Measurements from ENCODE around the gene MAMDC4.
A peak's percentile ranks its signal among the peaks of the same experiment; 100 is the strongest.

DNA sequence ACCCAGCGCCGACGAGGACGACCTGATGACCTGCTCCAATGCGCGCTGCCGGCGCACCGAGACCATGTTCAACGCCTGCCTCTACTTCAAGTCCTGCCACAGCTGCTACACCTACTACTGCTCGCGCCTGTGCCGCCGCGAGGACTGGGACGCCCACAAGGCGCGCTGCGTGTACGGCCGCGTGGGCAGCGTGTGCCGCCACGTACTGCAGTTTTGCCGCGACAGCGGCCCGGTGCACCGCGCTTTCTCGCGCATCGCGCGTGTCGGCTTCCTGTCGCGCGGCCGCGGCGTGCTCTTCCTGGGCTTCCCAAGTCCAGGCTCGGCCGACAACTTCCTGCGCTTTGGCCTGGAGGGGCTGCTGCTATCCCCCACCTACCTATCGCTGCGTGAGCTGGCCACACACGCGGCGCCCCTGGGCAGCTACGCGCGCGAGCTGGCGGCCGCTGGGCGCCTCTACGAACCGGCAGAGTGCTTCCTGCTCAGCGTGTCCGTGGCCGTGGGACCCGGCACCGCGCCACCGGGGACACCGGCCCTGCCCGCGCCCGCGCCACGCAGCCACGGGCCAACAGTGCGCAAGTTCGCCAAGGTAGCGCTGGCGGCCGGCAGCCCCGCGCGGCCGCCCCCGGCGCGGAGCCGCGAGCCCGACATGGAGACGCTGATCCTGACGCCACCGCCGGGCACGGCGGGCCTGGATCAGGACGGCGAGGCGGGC, 5.6 kb upstream of the MAMDC4 start:
- TF ChIP-seq, protein P1, sequence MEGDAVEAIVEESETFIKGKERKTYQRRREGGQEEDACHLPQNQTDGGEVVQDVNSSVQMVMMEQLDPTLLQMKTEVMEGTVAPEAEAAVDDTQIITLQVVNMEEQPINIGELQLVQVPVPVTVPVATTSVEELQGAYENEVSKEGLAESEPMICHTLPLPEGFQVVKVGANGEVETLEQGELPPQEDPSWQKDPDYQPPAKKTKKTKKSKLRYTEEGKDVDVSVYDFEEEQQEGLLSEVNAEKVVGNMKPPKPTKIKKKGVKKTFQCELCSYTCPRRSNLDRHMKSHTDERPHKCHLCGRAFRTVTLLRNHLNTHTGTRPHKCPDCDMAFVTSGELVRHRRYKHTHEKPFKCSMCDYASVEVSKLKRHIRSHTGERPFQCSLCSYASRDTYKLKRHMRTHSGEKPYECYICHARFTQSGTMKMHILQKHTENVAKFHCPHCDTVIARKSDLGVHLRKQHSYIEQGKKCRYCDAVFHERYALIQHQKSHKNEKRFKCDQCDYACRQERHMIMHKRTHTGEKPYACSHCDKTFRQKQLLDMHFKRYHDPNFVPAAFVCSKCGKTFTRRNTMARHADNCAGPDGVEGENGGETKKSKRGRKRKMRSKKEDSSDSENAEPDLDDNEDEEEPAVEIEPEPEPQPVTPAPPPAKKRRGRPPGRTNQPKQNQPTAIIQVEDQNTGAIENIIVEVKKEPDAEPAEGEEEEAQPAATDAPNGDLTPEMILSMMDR (optimal IDR thresholded peaks at IDR 0.05 in 1 of 3, IDR thresholded peaks at IDR 0.05 in 1 of 3, conservative IDR thresholded peaks at IDR 0.05 in 1 of 3; ENCODE audit: extremely low read depth in 1 of 3, insufficient read depth in 2 of 3, low read length in 3 of 3): no peak
- peak; percentile 84 for TF ChIP-seq EZH2 (IDR thresholded peaks at IDR 0.05; ENCODE audit: low read length)

All from keratinocyte (primary cell).